Smooth muscle cell (in vitro differentiated cells): ENCODE measurements around the gene DOHH. TPM values are rescaled to one million over a fixed set of nuclear protein-coding genes. Genes with fewer than 3 reads are reported as not detected.

ENCODE experiments used
- DNase-seq: peaks from one replicate; lab custom pipeline; 2025; ENCODE audit not compliant: unreplicated experiment; lab: John Stamatoyannopoulos, UW
- H2AFZ ChIP-seq: fragments of 200-600 bp; sonication (generic); 2 replicates; pipeline ENCODE4 v1.6.0; 2016; ENCODE audit warnings: antibody characterized with exemption, low read depth, mild to moderate bottlenecking
- H3F3A ChIP-seq: fragments of 200-600 bp; sonication (generic); 2 replicates; pipeline ENCODE4 v1.6.0; 2017; ENCODE audit warnings: antibody characterized with exemption, low read depth
- H3K27ac ChIP-seq: fragments of 200-600 bp; sonication (generic); 2 replicates; pipeline ENCODE4 v1.5.1; 2016; ENCODE audit warnings: low read depth, mild to moderate bottlenecking
- H3K27me3 ChIP-seq: fragments of 200-600 bp; sonication (generic); 2 replicates; pipeline ENCODE4 v1.6.1; 2016; ENCODE audit warnings: low read depth, mild to moderate bottlenecking
- H3K36me3 ChIP-seq: fragments of 200-600 bp; sonication (generic); 2 replicates; pipeline ENCODE4 v1.5.1; 2016; ENCODE audit warnings: low read depth
- H3K4me1 ChIP-seq: fragments of 200-600 bp; sonication (generic); 2 replicates; pipeline ENCODE4 v1.5.1; 2016; ENCODE audit warnings: low read depth
- H3K4me2 ChIP-seq: fragments of 200-600 bp; sonication (generic); 2 replicates; pipeline ENCODE4 v1.6.0; 2016; ENCODE audit warnings: mild to moderate bottlenecking
- H3K4me3 ChIP-seq: fragments of 200-600 bp; sonication (generic); 2 replicates; pipeline ENCODE4 v1.5.1; 2016; ENCODE audit warnings: mild to moderate bottlenecking
- H3K79me2 ChIP-seq: fragments of 200-600 bp; sonication (generic); 2 replicates; pipeline ENCODE4 v1.6.0; 2016; ENCODE audit warnings: low read depth, mild to moderate bottlenecking
- H3K9ac ChIP-seq: fragments of 200-600 bp; sonication (generic); 2 replicates; pipeline ENCODE4 v1.6.0; 2016; ENCODE audit warnings: low read depth
- H3K9me3 ChIP-seq: fragments of 200-600 bp; sonication (generic); replicated peaks from 2 replicates; pipeline ENCODE4 v1.5.1; 2016; ENCODE audit warnings: low read depth
- H4K20me1 ChIP-seq: fragments of 200-600 bp; sonication (generic); 2 replicates; pipeline ENCODE4 v1.6.0; 2016; ENCODE audit warnings: low read depth
- WGBS: methylation state at CpG from one replicate; pipeline ENCODE4 v1.1.7; 2016; ENCODE audit warnings: low lambda C conversion rate; 5-methylcytosine and 5-hydroxymethylcytosine counted together
- polyA plus RNA-seq: library from polyadenylated mRNA; unstranded; fragments of >200 nt; fragmentation: Nextera tagmentation; extraction: Ambion mirVana; gene quantifications from 2 replicates; pipeline ENCODE4 v1.2.1, GENCODE V29; 2016
- total RNA-seq: library from RNA; depleted of rRNA; stranded (reverse); fragments of >200 nt; gene quantifications from 2 replicates; pipeline ENCODE4 v1.2.3, GENCODE V29; 2014
- TF ChIP-seq, protein P1 (sequence below): fragments of 200-600 bp; sonication (generic); IDR thresholded peaks from 2 replicates; pipeline ENCODE4 v1.5.1; 2017; ENCODE audit warnings: borderline replicate concordance, mild to moderate bottlenecking, antibody characterized with exemption; ENCODE audit not compliant: insufficient read depth, poor library complexity, severe bottlenecking

Gene DOHH
- total and polyA plus RNA-seq, 2 experiments from 2014 or later = 8.7 to 27.2 TPM

DNA sequence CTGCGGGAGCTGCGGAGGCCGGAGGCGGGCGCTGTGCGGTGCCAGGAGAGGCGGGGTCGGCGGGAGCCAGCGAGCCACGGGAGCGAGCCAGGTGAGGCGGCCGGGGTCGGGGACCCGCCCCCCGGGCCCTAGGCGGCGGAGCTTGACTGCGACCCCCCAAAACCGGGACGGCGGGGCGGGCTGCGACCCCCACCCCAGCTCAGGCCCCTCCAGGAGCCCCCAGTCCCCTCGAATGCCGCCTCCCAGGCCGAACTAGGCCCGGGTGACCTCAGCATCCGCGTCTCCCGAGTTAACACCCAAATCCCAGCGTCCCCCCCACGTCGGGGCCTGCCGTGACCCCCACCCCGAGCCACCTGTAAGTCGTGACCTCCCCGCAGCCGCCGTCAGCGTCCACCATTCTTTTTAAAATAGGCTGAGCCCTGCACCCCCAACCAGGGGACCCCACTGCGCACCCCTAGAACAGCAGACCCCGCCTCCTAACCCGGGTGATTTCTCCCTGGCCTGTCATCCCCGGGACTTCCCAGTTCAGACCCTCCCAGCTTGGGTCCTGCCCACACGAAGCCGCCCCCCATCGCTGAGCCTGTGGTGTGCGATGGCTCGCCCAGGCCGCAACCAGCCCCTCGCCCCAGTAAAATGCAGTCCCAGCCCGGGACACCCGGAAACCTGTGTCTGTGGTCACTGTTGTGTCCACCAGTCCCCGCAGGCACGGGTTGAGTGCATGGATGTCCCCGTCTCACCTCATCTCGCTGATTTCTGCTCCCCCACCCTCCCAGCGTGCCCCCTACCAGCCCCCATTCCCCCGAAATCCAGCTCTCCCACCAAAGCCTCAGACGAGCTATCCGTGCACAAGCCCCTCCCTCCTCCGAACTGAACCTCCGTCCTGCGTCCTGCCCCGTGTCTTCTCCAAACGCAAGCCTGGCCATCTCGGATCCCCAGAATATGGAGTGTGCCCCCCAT lies 6.2 kb upstream of the DOHH start:
- Histone ChIP-seq H3K9me3 (no peaks in the 10 kb centered on the region), H3K4me2 (peak overlapping the region; percentile 99), H3F3A (peaks cover 4% of the 10 kb centered on the region), H3K27ac (peak overlapping the region; percentile 87), H3K9ac (peak overlapping the region; percentile 96), H3K27me3 (no peaks in the 10 kb centered on the region), H3K36me3 (no peaks in the 10 kb centered on the region), H4K20me1 (peaks cover 44% of the 10 kb centered on the region), H3K4me1 (no peaks in the 10 kb centered on the region), H3K79me2 (peaks cover 49% of the 10 kb centered on the region), H2AFZ (no peak overlapping the region), H3K4me3 (peak overlapping the region; percentile 90)
- DNase-seq = peak; percentile 40
- TF ChIP-seq, protein P1, sequence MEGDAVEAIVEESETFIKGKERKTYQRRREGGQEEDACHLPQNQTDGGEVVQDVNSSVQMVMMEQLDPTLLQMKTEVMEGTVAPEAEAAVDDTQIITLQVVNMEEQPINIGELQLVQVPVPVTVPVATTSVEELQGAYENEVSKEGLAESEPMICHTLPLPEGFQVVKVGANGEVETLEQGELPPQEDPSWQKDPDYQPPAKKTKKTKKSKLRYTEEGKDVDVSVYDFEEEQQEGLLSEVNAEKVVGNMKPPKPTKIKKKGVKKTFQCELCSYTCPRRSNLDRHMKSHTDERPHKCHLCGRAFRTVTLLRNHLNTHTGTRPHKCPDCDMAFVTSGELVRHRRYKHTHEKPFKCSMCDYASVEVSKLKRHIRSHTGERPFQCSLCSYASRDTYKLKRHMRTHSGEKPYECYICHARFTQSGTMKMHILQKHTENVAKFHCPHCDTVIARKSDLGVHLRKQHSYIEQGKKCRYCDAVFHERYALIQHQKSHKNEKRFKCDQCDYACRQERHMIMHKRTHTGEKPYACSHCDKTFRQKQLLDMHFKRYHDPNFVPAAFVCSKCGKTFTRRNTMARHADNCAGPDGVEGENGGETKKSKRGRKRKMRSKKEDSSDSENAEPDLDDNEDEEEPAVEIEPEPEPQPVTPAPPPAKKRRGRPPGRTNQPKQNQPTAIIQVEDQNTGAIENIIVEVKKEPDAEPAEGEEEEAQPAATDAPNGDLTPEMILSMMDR = no peak
- WGBS = under 1% methylated on average over 18 of the region's 69 CpGs

DNA sequence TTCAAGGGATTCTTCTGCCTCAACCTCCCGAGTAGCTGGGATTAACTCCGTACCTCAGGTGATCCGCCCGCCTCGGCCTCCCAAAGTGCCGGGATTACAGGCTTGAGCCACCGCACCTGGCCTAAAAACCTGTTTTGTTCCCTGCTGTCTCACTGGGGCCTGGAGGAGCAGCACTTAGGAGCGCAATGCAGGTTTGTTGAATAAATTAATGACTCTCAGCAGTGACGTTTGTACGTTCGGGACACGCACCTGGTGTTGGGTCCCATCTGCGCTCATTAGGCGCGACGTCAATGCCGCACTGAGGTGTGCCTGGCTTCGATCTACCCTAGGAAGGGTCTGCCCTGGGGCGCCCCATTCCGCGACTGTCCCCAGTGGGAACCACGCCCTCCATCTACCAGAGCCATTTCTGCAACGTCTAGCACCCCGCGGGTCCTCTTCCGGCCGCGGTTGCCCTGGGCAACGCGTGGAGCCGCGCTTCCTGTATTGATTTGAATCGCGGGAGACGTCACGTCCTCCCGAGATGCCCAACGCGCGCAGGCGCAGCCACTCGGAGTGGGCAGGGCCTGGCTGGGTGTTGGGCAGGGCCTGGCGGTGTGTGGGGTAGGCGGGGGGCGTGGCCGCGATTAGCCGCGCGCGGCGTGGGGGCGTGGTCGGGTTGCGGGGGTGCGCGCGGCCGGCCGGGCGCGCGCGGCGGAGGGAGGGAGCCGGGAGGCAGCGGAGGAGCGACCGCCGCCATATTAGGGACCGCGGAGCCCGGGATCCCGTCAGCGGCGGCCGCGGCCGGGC lies 5.3 kb upstream of the DOHH start, which contains the start of gene FZR1:
TSS of gene FZR1 (plus strand) at position 714 of the 786 bp plus-strand sequence. CDS start 16,679 bp downstream, outside the sequence.
- H3K4me1 ChIP-seq = no peaks in the 10 kb centered on the region
- peak within 1 kb of the TSS; percentile 67 for H2AFZ ChIP-seq
- H3K9ac ChIP-seq = peak within 1 kb of the TSS; percentile 96
- peak within 1 kb of the TSS; percentile 99 for H3K4me2 ChIP-seq
- peak; percentile 98 for DNase-seq
- peaks cover 36% of the 10 kb centered on the region for H4K20me1 ChIP-seq
- peak within 1 kb of the TSS; percentile 87 for H3K27ac ChIP-seq
- peak within 1 kb of the TSS; percentile 90 for H3K4me3 ChIP-seq
- H3K79me2 ChIP-seq = peaks cover 41% of the 10 kb centered on the region
- TF ChIP-seq, protein P1 = no peak
- no peaks in the 10 kb centered on the region for H3K27me3 ChIP-seq
- peaks cover 4% of the 10 kb centered on the region for H3F3A ChIP-seq
- H3K36me3 ChIP-seq = no peaks in the 10 kb centered on the region
- no peaks in the 10 kb centered on the region for H3K9me3 ChIP-seq
- 5% methylated on average over 50 of the region's 79 CpGs for WGBS

DNA sequence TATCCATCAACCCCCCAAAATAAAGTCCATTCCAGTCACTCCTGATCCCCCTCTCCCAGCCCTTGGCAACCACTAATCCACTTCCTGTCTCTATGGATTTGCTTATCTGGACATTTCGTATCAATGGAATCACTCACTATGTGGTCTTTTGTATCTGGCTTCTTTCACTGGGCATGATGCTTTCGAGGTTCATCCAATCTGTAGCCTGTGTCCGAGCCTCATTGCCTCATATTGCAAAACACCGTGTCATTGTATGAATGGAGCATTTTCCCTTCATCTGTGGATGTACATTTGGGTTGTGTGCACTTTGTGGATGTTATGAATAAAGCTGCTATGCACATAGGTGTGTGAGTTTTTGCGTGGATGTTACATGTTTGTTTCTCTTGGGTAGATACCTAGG lies 4.3 kb upstream of the DOHH start:
- WGBS = 44% methylated on average over 5 of the region's 5 CpGs
- no peak overlapping the region for H3K9ac ChIP-seq
- no peak overlapping the region for H2AFZ ChIP-seq
- peaks cover 4% of the 10 kb centered on the region for H3F3A ChIP-seq
- H3K9me3 ChIP-seq = no peaks in the 10 kb centered on the region
- H3K36me3 ChIP-seq = no peaks in the 10 kb centered on the region
- peaks cover 37% of the 10 kb centered on the region for H3K79me2 ChIP-seq
- DNase-seq = no peak
- H3K27ac ChIP-seq = peak overlapping the region; percentile 80
- H3K27me3 ChIP-seq = no peaks in the 10 kb centered on the region
- H3K4me3 ChIP-seq = no peak overlapping the region
- TF ChIP-seq, protein P1 = no peak
- no peak overlapping the region for H3K4me2 ChIP-seq
- peaks cover 2% of the 10 kb centered on the region for H3K4me1 ChIP-seq
- peaks cover 25% of the 10 kb centered on the region for H4K20me1 ChIP-seq
